Right cardiac atrium (tissue), 5 donors: ENCODE measurements around the gene ZCCHC10. TPM values are rescaled to one million over a fixed set of nuclear protein-coding genes. Genes with fewer than 3 reads are reported as not detected.

Source experiments
- ATAC-seq, 2 donors: fragments of 200-7000 bp; cut with Tn5 transposase; one replicate each; pipeline versions ENCODE4 v1.8.0 to v1.9.1; 2020; ENCODE audit warnings: moderate library complexity in 2 of 2, mild to moderate bottlenecking in 1 of 2
- DNase-seq, 3 donors: peaks; one replicate each; pipeline ENCODE4 v3.0.0-alpha.2; 2020
- H3K27ac ChIP-seq: one replicate; pipeline ENCODE4 v1.5.1; 2013; ENCODE audit warnings: mild to moderate bottlenecking, low read length, control low read depth, moderate library complexity
- H3K27me3 ChIP-seq: one replicate; pipeline ENCODE4 v1.6.1; 2013; ENCODE audit not compliant: control insufficient read depth, insufficient read depth
- H3K4me1 ChIP-seq: one replicate; pipeline ENCODE4 v1.6.1; 2013; ENCODE audit warnings: low read length; ENCODE audit not compliant: control insufficient read depth, insufficient read depth
- H3K4me3 ChIP-seq: one replicate; pipeline ENCODE4 v1.5.1; 2013; ENCODE audit warnings: low read length, control low read depth
- H3K9me3 ChIP-seq: one replicate; pipeline ENCODE4 v1.6.1; 2013; ENCODE audit warnings: low read length; ENCODE audit not compliant: control insufficient read depth
- WGBS: extraction: QIAGEN DNeasy Blood & Tissue Kit; methylation state at CpG from one replicate; pipeline ENCODE4 v1.1.7; 2013; 5-methylcytosine and 5-hydroxymethylcytosine counted together
- intact Hi-C, 4 donors: fragments of 100-400 bp; cut with DNase I; formaldehyde crosslinking; loops; one replicate each; pipeline versions ENCODE4 v1.11.0 to v1.14.0; 2022 to 2023
- long read RNA-seq, 4 donors: library from polyadenylated mRNA; unstranded; transcript quantifications; one replicate each; pipeline ENCODE4 v2.0.0, GENCODE V29; 2020 to 2021
- polyA plus RNA-seq: library from polyadenylated mRNA; stranded (reverse); fragments of 200-250 nt; gene quantifications from one replicate; pipeline ENCODE4 v1.2.3, GENCODE V29; 2013
- total RNA-seq, 4 donors: library from RNA; stranded (reverse); fragmentation: NEBNext Ultra II Directional; extraction: Animal tissue kit (Norgen Biotek cat#: 25700); gene quantifications; one replicate each; pipeline ENCODE4 v1.2.1, GENCODE V29; 2021
- donor health status: healthy with polysubstance abuse.
- donor health status: DM: no; HTN: yes; CAD: no.
- donor health status: DM: no; HTN: no; CAD: no.
- donor health status: DM: no; HTN: yes; CAD: no; lungs with severe emphysema.
- donor health status: DM: yes; HTN: yes; CAD: no.

Gene ZCCHC10
- total RNA-seq = 10 to 100 TPM; 13.7 to 18.3 (median 17.2) TPM
- 17.8 TPM for polyA plus RNA-seq
- long read RNA-seq, donor 1, transcript ZCCHC10-201 (4 exons, 2,178 nt) = major isoform, 15 of 27 reads
- long read RNA-seq, donor 1, partial matches to known transcripts = 1 of 27 reads
- long read RNA-seq, donor 1, other reads (novel, unspliced or antisense) = 3 of 27 reads
- long read RNA-seq, donor 2, transcript ZCCHC10-201 (4 exons, 2,178 nt) = major isoform, 10 of 20 reads
- long read RNA-seq, donor 2, partial matches to known transcripts = 2 of 20 reads
- long read RNA-seq, donor 2, other reads (novel, unspliced or antisense) = 2 of 20 reads
- long read RNA-seq, donor 3, transcript ZCCHC10-207 (5 exons, 1,070 nt) = minor isoform, 24 of 69 reads
- long read RNA-seq, donor 3, transcript ZCCHC10-201 (4 exons, 2,178 nt) = major isoform, 35 of 69 reads
- long read RNA-seq, donor 3, partial matches to known transcripts = 1 of 69 reads
- long read RNA-seq, donor 3, other reads (novel, unspliced or antisense) = 4 of 69 reads
- long read RNA-seq, donor 4, transcript ZCCHC10-207 (5 exons, 1,070 nt) = major isoform, 14 of 28 reads
- long read RNA-seq, donor 4, transcript ZCCHC10-201 (4 exons, 2,178 nt) = minor isoform, 9 of 28 reads
- long read RNA-seq, donor 4, partial matches to known transcripts = 0 of 28 reads
- long read RNA-seq, donor 4, other reads (novel, unspliced or antisense) = 0 of 28 reads

DNA sequence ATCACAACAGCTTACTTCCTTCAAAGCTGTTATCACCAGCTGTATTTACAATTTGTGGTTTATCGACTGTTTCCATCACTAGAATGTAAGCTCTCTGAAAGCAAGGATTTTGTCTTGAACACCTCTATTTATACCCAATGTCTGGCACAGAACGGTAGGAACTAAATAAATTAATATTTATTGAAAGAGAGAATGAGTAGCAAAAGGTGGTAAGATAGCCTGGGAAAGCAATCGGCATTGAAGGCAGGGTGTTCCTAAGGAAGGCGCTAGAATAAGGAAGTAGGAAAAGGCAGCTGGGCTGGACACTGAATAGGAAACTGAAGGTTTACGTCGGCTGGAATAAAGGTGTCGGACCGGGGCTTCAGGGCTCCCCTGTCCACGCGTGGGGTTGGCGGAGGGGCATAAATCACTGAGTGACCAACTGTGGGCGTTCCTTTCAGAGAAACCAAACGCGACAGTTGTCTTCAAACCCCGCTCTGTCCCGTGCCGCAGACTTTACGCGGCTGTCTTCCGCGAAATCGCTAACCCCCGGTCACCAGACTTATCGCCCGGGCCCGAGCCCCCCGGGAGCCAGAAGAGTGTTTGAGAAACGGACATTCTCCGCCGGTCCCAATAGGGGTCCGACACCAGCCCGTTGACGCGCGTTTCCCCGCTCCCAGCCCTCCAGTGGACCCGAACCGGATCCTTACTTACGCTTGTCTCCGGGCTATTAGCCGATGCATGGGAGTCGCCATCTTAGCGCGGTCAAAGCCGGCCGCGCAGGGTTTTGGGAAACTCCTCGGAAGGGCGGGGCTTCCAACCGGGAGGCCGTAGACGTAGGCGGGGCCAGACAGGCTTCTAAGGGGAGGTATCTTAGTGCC is at the start of gene ZCCHC10:
Gene ZCCHC10, minus strand, starts transcription at position 746 of the 860 bp plus-strand sequence. Its CDS starts 12 bp downstream, at position 734.
- intact Hi-C loops = no loop called here
- H3K9me3 ChIP-seq = no peaks in the 10 kb centered on the region
- H3K4me1 ChIP-seq = peaks cover 3% of the 10 kb centered on the region
- ATAC-seq = peak; percentile 100
- DNase-seq = peak; percentile 95 to 97 (median 97)
- no peaks in the 10 kb centered on the region for H3K27me3 ChIP-seq
- H3K27ac ChIP-seq = peak within 1 kb of the TSS; percentile 83
- under 1% methylated on average over 53 of the region's 53 CpGs for WGBS
- H3K4me3 ChIP-seq = peak within 1 kb of the TSS; percentile 70

DNA sequence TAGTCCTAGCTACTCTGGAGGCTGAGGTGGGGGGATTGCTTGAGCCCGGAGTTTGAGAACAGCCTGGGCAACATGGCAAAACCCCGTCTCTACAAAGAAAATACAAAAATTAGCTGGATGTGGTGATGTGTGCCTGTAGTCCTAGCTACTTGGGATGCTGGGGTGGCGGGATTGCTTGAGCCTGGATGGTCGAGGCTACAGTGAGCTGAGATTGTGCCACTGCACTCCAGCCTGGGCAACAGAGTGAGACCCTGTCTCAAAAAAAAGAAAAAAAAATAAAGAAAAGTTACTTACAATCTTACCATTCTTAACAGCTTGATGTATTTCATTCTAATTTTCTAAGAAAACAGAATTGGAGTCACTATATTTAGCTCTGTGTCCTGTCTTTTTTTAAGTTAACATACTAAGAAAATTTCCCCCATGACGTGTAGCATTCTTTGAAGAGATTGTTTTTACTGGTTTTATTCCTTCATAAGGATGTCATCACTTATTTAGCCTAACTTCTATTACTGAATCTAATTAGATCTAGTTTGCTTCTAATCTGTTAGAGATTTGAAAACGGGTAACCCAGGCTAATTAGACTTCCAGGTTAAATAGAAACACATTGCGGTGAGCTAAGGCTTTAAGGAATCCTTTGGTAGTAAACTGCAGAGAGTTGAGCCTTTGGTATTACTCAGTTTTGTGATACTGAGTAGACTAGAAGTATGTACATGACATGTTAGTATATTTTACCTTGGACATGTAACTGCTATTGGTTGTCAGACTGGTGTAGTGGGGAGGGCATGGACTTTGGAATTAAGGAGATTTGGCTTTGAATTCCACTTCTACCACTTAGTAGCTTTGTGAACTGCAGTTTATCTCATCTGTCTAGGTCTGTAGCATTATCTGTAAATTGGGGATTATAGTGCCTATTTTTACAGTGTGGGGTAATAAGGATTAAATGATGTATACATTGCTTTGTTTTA is 49.5 kb upstream of the ZCCHC10 start:
- ATAC-seq = no peak
- no peaks in the 10 kb centered on the region for H3K9me3 ChIP-seq
- no peak for DNase-seq
- no peak overlapping the region for H3K4me3 ChIP-seq
- no peaks in the 10 kb centered on the region for H3K27me3 ChIP-seq
- intact Hi-C loops = no loop called here
- H3K27ac ChIP-seq = no peak overlapping the region
- 87% methylated on average over 7 of the region's 7 CpGs for WGBS
- H3K4me1 ChIP-seq = no peaks in the 10 kb centered on the region

DNA sequence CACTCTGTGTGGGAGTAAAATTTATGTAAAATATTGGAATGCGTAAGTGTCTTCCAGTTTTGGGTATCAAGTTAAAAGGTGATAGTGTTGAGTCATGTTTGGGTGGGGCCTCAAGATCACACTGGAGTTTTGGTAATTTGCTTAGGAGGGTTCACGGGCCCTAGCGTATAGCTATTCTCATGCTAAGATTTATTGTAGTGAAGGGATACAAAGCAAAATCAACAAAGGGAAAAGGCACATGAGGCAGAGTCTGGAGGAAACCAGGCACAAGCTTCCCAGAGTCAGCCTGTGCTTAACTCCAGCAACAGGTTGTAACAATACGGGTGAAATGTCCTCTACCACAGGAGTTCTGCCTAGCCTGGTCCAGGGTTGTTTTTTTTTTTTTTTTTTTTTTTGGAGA is 45.7 kb upstream of the ZCCHC10 start:
- intact Hi-C loops = no loop called here
- DNase-seq = no peak

DNA sequence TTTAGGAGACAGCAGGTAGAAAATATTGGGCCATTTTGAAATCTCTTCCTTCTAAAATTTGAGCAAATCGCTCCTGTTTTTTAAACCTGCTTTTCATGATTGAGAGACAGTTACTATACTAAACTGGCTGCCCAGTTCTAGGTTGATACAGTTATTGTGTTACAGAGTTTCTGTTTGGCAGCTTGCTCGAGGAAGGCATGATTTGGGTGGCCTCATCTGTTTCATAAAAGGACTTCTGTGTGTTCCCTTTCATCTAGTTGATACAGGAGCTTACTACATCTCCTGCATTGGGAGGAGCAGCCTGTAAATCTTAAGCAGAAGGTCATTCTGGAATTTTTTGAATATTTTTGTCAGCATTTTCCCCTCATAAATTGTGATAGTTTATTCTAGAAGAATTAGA is 39.7 kb upstream of the ZCCHC10 start:
- H3K4me1 ChIP-seq = peaks cover 4% of the 10 kb centered on the region
- no peaks in the 10 kb centered on the region for H3K9me3 ChIP-seq
- WGBS = 89% methylated on average over 2 of the region's 2 CpGs
- no peak for ATAC-seq
- DNase-seq = no peak
- no peak overlapping the region for H3K27ac ChIP-seq
- no peaks in the 10 kb centered on the region for H3K27me3 ChIP-seq
- intact Hi-C loops = no loop called here
- H3K4me3 ChIP-seq = no peak overlapping the region

More for the DNA sequence above, 45.7 kb upstream of the ZCCHC10 start:
- H3K27ac ChIP-seq = no peak overlapping the region
- no peak for ATAC-seq
- no peaks in the 10 kb centered on the region for H3K9me3 ChIP-seq
- no peak overlapping the region for H3K4me3 ChIP-seq
- H3K4me1 ChIP-seq = no peaks in the 10 kb centered on the region
- WGBS = 92% methylated on average over 4 of the region's 4 CpGs
- no peaks in the 10 kb centered on the region for H3K27me3 ChIP-seq

DNA sequence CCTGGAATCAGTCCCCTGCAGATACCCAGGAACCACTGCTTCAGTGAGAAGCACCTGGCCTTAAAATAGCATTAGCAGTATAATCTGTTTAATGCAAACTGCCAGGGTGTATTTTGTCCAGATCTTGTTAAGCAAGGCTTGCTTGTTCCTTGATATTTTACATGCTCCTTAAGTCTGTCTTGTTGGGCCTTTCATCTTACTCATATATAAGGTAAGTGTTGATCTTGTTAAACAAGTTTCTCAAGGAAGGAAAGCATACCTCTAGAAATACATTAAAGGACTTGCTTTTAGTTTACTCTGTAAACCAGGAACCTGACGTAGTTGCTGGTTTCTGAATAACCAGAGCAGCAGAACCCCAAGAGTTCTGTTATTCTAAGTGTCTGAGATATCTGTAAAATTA is 39.1 kb upstream of the ZCCHC10 start:
- ATAC-seq (no peak), DNase-seq (no peak)
- Histone ChIP-seq H3K4me3 (no peak overlapping the region), H3K9me3 (no peaks in the 10 kb centered on the region), H3K27me3 (no peaks in the 10 kb centered on the region), H3K4me1 (peaks cover 4% of the 10 kb centered on the region), H3K27ac (no peak overlapping the region)
- intact Hi-C loops = no loop called here
- WGBS = 83% methylated on average over 1 of the region's 1 CpG

DNA sequence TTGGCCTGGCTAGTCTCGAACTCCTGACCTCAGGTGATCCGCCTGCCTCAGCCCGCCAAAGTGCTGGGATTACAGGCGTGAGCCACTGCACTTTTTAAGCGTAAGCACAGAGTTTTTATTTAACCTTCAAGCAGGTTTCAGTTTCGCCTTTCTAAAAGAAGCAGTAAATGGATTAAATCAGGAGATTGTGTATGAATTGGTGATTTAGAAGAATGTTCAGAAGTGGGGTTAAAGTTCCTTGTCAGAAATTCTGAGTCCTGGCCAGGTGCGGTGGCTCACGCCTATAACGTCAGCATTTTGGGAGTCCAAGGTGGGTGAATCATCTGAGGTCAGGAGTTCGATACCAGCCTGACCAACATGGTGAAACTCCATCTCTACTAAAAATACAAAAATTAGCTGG is 37.6 kb upstream of the ZCCHC10 start:
- DNase-seq = no peak
- Histone ChIP-seq H3K27ac (no peak overlapping the region), H3K4me1 (peaks cover 4% of the 10 kb centered on the region), H3K27me3 (no peaks in the 10 kb centered on the region), H3K4me3 (no peak overlapping the region), H3K9me3 (no peaks in the 10 kb centered on the region)
- intact Hi-C loops = no loop called here
- 86% methylated on average over 10 of the region's 10 CpGs for WGBS
- ATAC-seq = no peak

DNA sequence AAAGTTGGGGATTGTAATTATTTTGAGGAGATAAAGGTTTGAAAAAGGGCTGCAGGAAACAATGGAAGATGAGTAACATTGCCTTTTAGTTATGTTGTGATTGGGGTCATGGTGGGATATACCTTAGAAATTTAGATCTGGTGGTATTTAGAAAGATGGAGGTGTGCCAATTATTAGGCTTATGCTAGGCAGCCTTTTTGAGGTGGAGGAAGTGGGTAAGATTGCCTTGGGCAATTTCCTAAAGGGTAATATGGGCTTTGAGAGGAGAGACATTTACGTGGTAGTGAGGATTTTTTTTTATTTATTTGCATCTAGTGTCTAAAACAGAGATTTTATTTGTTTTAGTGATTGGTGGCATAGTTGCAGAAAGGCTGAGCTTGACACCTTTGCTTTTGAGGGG is 35.9 kb upstream of the ZCCHC10 start:
- intact Hi-C loops = no loop called here
- Histone ChIP-seq H3K27ac (no peak overlapping the region), H3K4me1 (peaks cover 4% of the 10 kb centered on the region), H3K4me3 (no peak overlapping the region), H3K9me3 (no peaks in the 10 kb centered on the region), H3K27me3 (no peaks in the 10 kb centered on the region)
- DNase-seq (no peak), ATAC-seq (no peak)
- WGBS = 73% methylated on average over 1 of the region's 1 CpG

DNA sequence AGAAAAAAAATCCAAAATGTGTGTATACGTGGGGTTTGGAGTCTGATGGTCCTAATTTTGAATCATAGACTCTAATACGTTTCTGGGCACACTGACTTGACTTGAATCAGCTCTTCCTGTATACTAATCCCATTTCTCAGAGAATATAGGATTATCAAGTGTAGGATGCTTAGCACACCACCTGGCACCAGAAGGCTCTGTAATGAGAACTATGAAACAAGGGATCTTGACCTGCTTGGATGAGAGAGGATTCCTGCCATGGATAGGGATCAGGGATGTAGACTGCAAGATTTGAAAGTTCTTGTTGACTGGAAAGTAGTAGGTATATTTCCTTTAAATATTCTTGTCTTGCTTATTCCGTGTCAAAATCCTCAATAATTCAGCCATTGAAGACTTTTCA is 33.3 kb upstream of the ZCCHC10 start:
- no peak overlapping the region for H3K27ac ChIP-seq
- 76% methylated on average over 3 of the region's 3 CpGs for WGBS
- intact Hi-C loops = no loop called here
- no peak overlapping the region for H3K4me3 ChIP-seq
- H3K4me1 ChIP-seq = peaks cover 4% of the 10 kb centered on the region
- DNase-seq = no peak
- no peak for ATAC-seq
- H3K9me3 ChIP-seq = no peaks in the 10 kb centered on the region
- H3K27me3 ChIP-seq = no peaks in the 10 kb centered on the region

DNA sequence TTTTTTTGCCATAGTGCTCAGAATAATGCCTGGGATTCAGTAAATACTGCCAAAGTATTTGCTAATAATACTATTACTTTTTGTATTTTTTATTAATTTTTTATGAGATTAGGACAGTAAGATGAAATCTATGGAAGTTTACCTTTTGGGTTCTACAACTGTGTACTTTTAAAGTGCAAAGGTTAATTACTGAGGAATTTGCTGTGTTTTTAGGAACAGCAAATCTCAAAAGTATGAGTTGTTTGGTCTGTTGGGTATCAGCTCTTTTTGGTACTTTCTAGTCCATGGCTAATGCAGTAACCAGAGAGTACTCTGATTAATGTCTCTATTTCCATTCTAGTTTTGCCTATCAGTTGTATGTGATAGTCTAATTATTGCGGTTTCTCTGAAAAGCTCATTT is 30.5 kb upstream of the ZCCHC10 start:
- H3K27ac ChIP-seq = no peak overlapping the region
- no peaks in the 10 kb centered on the region for H3K9me3 ChIP-seq
- DNase-seq = no peak
- WGBS = 88% methylated on average over 1 of the region's 1 CpG
- H3K4me1 ChIP-seq = peaks cover 2% of the 10 kb centered on the region
- H3K27me3 ChIP-seq = no peaks in the 10 kb centered on the region
- no peak for ATAC-seq
- intact Hi-C loops = no loop called here
- no peak overlapping the region for H3K4me3 ChIP-seq
